HepG2 (cell line): ENCODE data around the gene MPG. TPM values are rescaled to one million over a fixed set of nuclear protein-coding genes. Genes with fewer than 3 reads are reported as not detected.

Experiments
- ATAC-seq: fragments of 200-7000 bp; cut with Tn5 transposase; 3 replicates; pipeline ENCODE4 v1.9.1; 2020; ENCODE audit warnings: mild to moderate bottlenecking, moderate library complexity
- BruUV-seq: library from RNA; stranded (reverse); fragments of 400-500 nt; replicated peaks from 2 replicates; lab custom pipeline; 2021; lab: Mats Ljungman, UMichigan
- CTCF ChIA-PET: fragments of 300-600 bp; formaldehyde crosslinking; extraction: SDS; loops from one replicate; lab custom pipeline; 2021; ENCODE audit warnings: low total read pairs, inconsistent platforms, low intra/inter-chr PET ratio; lab: Yijun Ruan, JAX
- POLR2A ChIA-PET: fragments of 350-600 bp; sonication (Branson Sonifier 250); formaldehyde crosslinking; loops from one replicate; lab custom pipeline; 2020; ENCODE audit warnings: antibody characterized with exemption, inconsistent platforms; lab: Yijun Ruan, JAX
- DNase-seq: peaks from one replicate; pipeline ENCODE4 v3.0.0-alpha.2; 2015; ENCODE audit warnings: low spot score
- FAIRE-seq: peaks from 3 replicates; lab custom pipeline; 2011; peaks lifted over from hg19 to GRCh38; lab: Jason Lieb, UNC
- H2AFZ ChIP-seq: one replicate; pipeline ENCODE4 v1.6.1; 2011; ENCODE audit warnings: low read length, inconsistent platforms
- H3K27ac ChIP-seq: fragments of 300-600 bp; 3 replicates; pipeline ENCODE4 v1.8.0; 2011; ENCODE audit warnings: mixed run types, mild to moderate bottlenecking, mixed read lengths, low read length, inconsistent platforms; ENCODE audit not compliant: insufficient read depth; ENCODE audit errors: extremely low read length
- H3K27me3 ChIP-seq, 2 experiments: fragments of 200-600 bp in 1 of 2; 2 replicates in 1 of 2; 3 replicates in 1 of 2; pipeline versions ENCODE4 v1.6.0 to v1.8.0; 2011; ENCODE audit warnings: low read length in 2 of 2, mild to moderate bottlenecking in 2 of 2, moderate library complexity in 2 of 2, inconsistent platforms in 1 of 2; ENCODE audit not compliant: insufficient read depth in 2 of 2, control insufficient read depth in 1 of 2
- H3K36me3 ChIP-seq, 2 experiments: fragments of 200-600 bp in 1 of 2; replicated peaks in 1 of 2; 2 replicates in 1 of 2; 3 replicates in 1 of 2; pipeline versions ENCODE4 v1.5.1 to v1.8.0; 2011; ENCODE audit warnings: low read length in 2 of 2, inconsistent platforms in 1 of 2; ENCODE audit not compliant: insufficient read depth in 2 of 2, control insufficient read depth in 1 of 2
- H3K4me1 ChIP-seq: 2 replicates; pipeline ENCODE4 v1.5.1; 2012; ENCODE audit warnings: low read length, inconsistent platforms; ENCODE audit not compliant: insufficient read depth
- H3K4me2 ChIP-seq: 2 replicates; pipeline ENCODE4 v1.6.0; 2011; ENCODE audit warnings: low read depth, low read length, inconsistent platforms
- H3K4me3 ChIP-seq, 3 experiments: fragments of 200-600 bp in 1 of 3; sonication (generic), shearing (Covaris generic) in 1 of 3; replicated peaks in 1 of 3; 2 replicates each; pipeline ENCODE4 v1.5.1; 2011 to 2016; ENCODE audit warnings: low read length in 3 of 3, inconsistent platforms in 2 of 3, low read depth in 2 of 3, mild to moderate bottlenecking in 2 of 3, control low read depth in 1 of 3, mixed read lengths in 1 of 3; ENCODE audit not compliant: insufficient read depth in 1 of 3
- H3K79me2 ChIP-seq: one replicate; pipeline ENCODE4 v1.6.1; 2011; ENCODE audit warnings: low read length, inconsistent platforms; ENCODE audit not compliant: insufficient read depth
- H3K9ac ChIP-seq: 2 replicates; pipeline ENCODE4 v1.6.0; 2011; ENCODE audit warnings: mild to moderate bottlenecking, low read depth, low read length, inconsistent platforms; ENCODE audit not compliant: insufficient read depth
- H3K9me3 ChIP-seq: 2 replicates; pipeline ENCODE4 v1.5.1; 2012; ENCODE audit warnings: mild to moderate bottlenecking, low read length
- H4K20me1 ChIP-seq: 2 replicates; pipeline ENCODE4 v1.6.0; 2011; ENCODE audit warnings: inconsistent platforms, mild to moderate bottlenecking, low read length, moderate library complexity; ENCODE audit not compliant: insufficient read depth
- AHDC1 ChIP-seq: sonication (generic); formaldehyde crosslinking; IDR thresholded peaks from 2 replicates; pipeline ENCODE4 v1.5.1; 2020; ENCODE audit warnings: mild to moderate bottlenecking, missing genetic modification reagents, borderline replicate concordance
- ELF1 ChIP-seq: sonication (generic); formaldehyde crosslinking; IDR thresholded peaks from 2 replicates; pipeline ENCODE4 v1.4.0; 2020; ENCODE audit warnings: missing genetic modification reagents
- ELK4 ChIP-seq: sonication (generic); formaldehyde crosslinking; IDR thresholded peaks from 2 replicates; pipeline ENCODE4 v1.9.0; 2021; ENCODE audit warnings: missing genetic modification reagents, borderline replicate concordance
- FOXC1 ChIP-seq: sonication (generic); formaldehyde crosslinking; IDR thresholded peaks from 2 replicates; pipeline ENCODE4 v1.8.0; 2022; ENCODE audit warnings: mild to moderate bottlenecking, missing genetic modification reagents, borderline replicate concordance
- IRF9 ChIP-seq: sonication (generic); formaldehyde crosslinking; IDR thresholded peaks from 2 replicates; pipeline ENCODE4 v1.8.0; 2022; ENCODE audit warnings: missing genetic modification reagents, mild to moderate bottlenecking, borderline replicate concordance
- KAT2B ChIP-seq: fragments of 150-350 bp; IDR thresholded peaks from 2 replicates; pipeline ENCODE4 v1.6.1; 2014; ENCODE audit warnings: low read depth, low read length, borderline replicate concordance
- RBM22 ChIP-seq: fragments of 200-400 bp; formaldehyde crosslinking; optimal IDR thresholded peaks from 2 replicates; pipeline ENCODE3; 2017; ENCODE audit warnings: mild to moderate bottlenecking, low read length, moderate library complexity
- TARDBP ChIP-seq: sonication (generic); formaldehyde crosslinking; IDR thresholded peaks from 2 replicates; pipeline ENCODE4 v1.8.0; 2022; ENCODE audit warnings: mild to moderate bottlenecking, missing genetic modification reagents
- ZBTB8A ChIP-seq: sonication (generic); formaldehyde crosslinking; IDR thresholded peaks from 2 replicates; pipeline ENCODE4 v1.4.0; 2020; ENCODE audit warnings: mild to moderate bottlenecking, low read depth, missing genetic modification reagents, borderline replicate concordance
- ZFYVE20 ChIP-seq: sonication (generic); formaldehyde crosslinking; IDR thresholded peaks from 2 replicates; pipeline ENCODE4 v1.8.0; 2023; ENCODE audit warnings: low read depth, mild to moderate bottlenecking, moderate library complexity, missing genetic modification reagents, borderline replicate concordance
- ZNF33A ChIP-seq: sonication (generic); formaldehyde crosslinking; IDR thresholded peaks from 2 replicates; pipeline ENCODE4 v1.5.1; 2020; ENCODE audit warnings: missing genetic modification reagents, mild to moderate bottlenecking, moderate library complexity, borderline replicate concordance
- ZNF577 ChIP-seq: sonication (generic); formaldehyde crosslinking; IDR thresholded peaks from 2 replicates; pipeline ENCODE4 v1.4.0; 2020; ENCODE audit warnings: mild to moderate bottlenecking, low read depth, missing genetic modification reagents, borderline replicate concordance
- WGBS: methylation state at CpG from one replicate; pipeline ENCODE4 v1.1.6; 2017; ENCODE audit warnings: low lambda C conversion rate; 5-methylcytosine and 5-hydroxymethylcytosine counted together
- in situ Hi-C: cut with HindIII; loops from 2 replicates; pipeline ENCODE4 v1.10.0; 2017; ENCODE audit warnings: low pct_unique_long_range_greater_than_20kb; ENCODE audit not compliant: extremely low pct_ligation_motif_present
- intact Hi-C: fragments of 100-400 bp; cut with micrococcal nuclease; formaldehyde crosslinking; loops from one replicate; pipeline ENCODE4 v1.10.0; 2022; ENCODE audit not compliant: unreplicated experiment
- polyA plus RNA-seq, 8 experiments: library from polyadenylated mRNA; depleted of rRNA in 3 of 8; stranded (reverse) in 7 of 8; unstranded in 1 of 8; fragments of >200 nt; fragmentation: Illumina TruSeq in 4 of 8; extraction: Trizol in 4 of 8; gene quantifications; 2 replicates each; pipeline versions ENCODE4 v1.2.1 to v1.2.3, GENCODE V29; 2011 to 2016; ENCODE audit warnings: low read depth in 4 of 8, missing spikeins in 1 of 8, mixed read lengths in 1 of 8; ENCODE audit not compliant: insufficient read depth in 1 of 8
- total RNA-seq, 5 experiments: library from RNA; depleted of rRNA; stranded (reverse); fragments of >200 nt; fragmentation: Illumina TruSeq; extraction: Trizol; gene quantifications; 2 replicates each; pipeline ENCODE4 v1.2.3, GENCODE V29; 2016; ENCODE audit warnings: low read depth in 1 of 5

Gene MPG
- total and polyA plus RNA-seq, 2 of the 13 experiments (the other 11 are each of a cell fraction or from before 2014, with no cell fraction given), result 59.1 to 62.5 TPM

GRCh38 chr16:77273-77806, 685 bp upstream of the MPG start:
- DNase-seq (peak; percentile 29), FAIRE-seq (no peak), ATAC-seq (peak; percentile 34)
- Histone ChIP-seq H3K9ac (peak overlapping the region; percentile 86), H3K4me2 (peak overlapping the region; percentile 95), H2AFZ (no peak overlapping the region), H3K4me3 (peak overlapping the region; percentile 63 to 84 (median 80)), H4K20me1 (no peaks in the 10 kb centered on the region), H3K79me2 (peaks cover 2% of the 10 kb centered on the region), H3K27ac (peak overlapping the region; percentile 62), H3K9me3 (no peaks in the 10 kb centered on the region), H3K36me3 (peaks cover 4 to 17% of the 10 kb centered on the region in 2 experiments; a peak in 3 of 5 replicates), H3K4me1 (peaks cover 62% of the 10 kb centered on the region), H3K27me3 (peaks cover 2 to 8% of the 10 kb centered on the region in 2 experiments; a peak in 2 of 5 replicates)
- in situ Hi-C loops, result no loop called here
- intact Hi-C loops, result no loop called here
- BruUV-seq, result TSS peak; percentile 73
- ChIA-PET CTCF (interaction anchor here (2.5 kb wide), 1 partner anchor 12 kb away, joined by 11 read pairs; no protein-coding TSS in a partner anchor), POLR2A (interaction anchor here (1.1 to 1.9 kb wide), 3 partner anchors 12 to 24 kb away, joined by 3 to 6 read pairs (median 5); partner anchors contain the start of genes POLR3K and SNRNP25)
- WGBS, result 21% methylated on average over 2 of the region's 31 CpGs
- no peak for TF ChIP-seq ELK4 (CRISPR knock-in tag)
- TF ChIP-seq ZNF577 (CRISPR knock-in tag), result no peak
- peak; percentile 75; the same call in 1 of the 2 replicates for TF ChIP-seq IRF9 (CRISPR knock-in tag)
- TF ChIP-seq AHDC1 (CRISPR knock-in tag), result 0 out of 2 replicates have a peak, but pooled peaks have one; percentile 33
- TF ChIP-seq ZBTB8A, result no peak
- no peak for TF ChIP-seq FOXC1 (CRISPR knock-in tag)
- peak; percentile 74 for TF ChIP-seq ELF1
- TF ChIP-seq ZFYVE20, result no peak
- peak; percentile 30 for TF ChIP-seq RBM22
- no peak for TF ChIP-seq KAT2B
- 0 out of 2 replicates have a peak, but pooled peaks have one; percentile 15 for TF ChIP-seq TARDBP
- 0 out of 2 replicates have a peak, but pooled peaks have one; percentile 74 for TF ChIP-seq ZNF33A (CRISPR knock-in tag)
